Measurements from ENCODE around the gene BTG2.
"Not testable (repeated sequence)": the region's sequence is repeated elsewhere in the genome, so short reads cannot be mapped to it uniquely, and the experiment has no call there.

The BTG2 gene

GRCh38 chr1:203296460-203297073 is 8.8 kb upstream of the BTG2 start:
- DNase-seq = peak in 1 of 2 experiments; percentile 41

GRCh38 chr1:203299169-203299568 is 6.2 kb upstream of the BTG2 start:
- DNase-seq = no peak

GRCh38 chr1:203299719-203300429 is 5.4 kb upstream of the BTG2 start:
- DNase-seq = not testable (repeated sequence)

GRCh38 chr1:203300441-203301330 is 4.6 kb upstream of the BTG2 start:
- no peak for DNase-seq

- no peak for DNase-seq
Observed at GRCh38 chr1:203301331-203301668, 4.0 kb upstream of the BTG2 start.

- DNase-seq = no peak
Observed at GRCh38 chr1:203302456-203302855, 2.9 kb upstream of the BTG2 start.

GRCh38 chr1:203302894-203303293 is 2.4 kb upstream of the BTG2 start:
- no peak for DNase-seq

- DNase-seq = no peak
Observed at GRCh38 chr1:203304391-203304918, 864 bp upstream of the BTG2 start.

- DNase-seq = no peak
Observed at GRCh38 chr1:203305809-203306088, 430 bp downstream of the BTG2 start.

GRCh38 chr1:203306089-203306964 is 1.0 kb downstream of the BTG2 start:
- peak in 1 of 2 experiments; percentile 69 for DNase-seq

GRCh38 chr1:203306965-203307541 is 1.7 kb downstream of the BTG2 start:
- no peak for DNase-seq

GRCh38 chr1:203307641-203308126 is 2.4 kb downstream of the BTG2 start:
- no peak for DNase-seq

- DNase-seq = no peak
Observed at GRCh38 chr1:203308328-203308922, 3.1 kb downstream of the BTG2 start.

GRCh38 chr1:203308923-203309331 is 3.6 kb downstream of the BTG2 start:
- DNase-seq = no peak

GRCh38 chr1:203311368-203312301 is 6.3 kb downstream of the BTG2 start:
- DNase-seq = no peak

- DNase-seq = not testable (repeated sequence)
Observed at GRCh38 chr1:203314025-203314759, 8.9 kb downstream of the BTG2 start.

GRCh38 chr1:203316626-203317093 is 11.3 kb downstream of the BTG2 start:
- no peak for DNase-seq

GRCh38 chr1:203317429-203318228 is 12.3 kb downstream of the BTG2 start:
- DNase-seq = no peak

GRCh38 chr1:203318229-203318517 is 12.9 kb downstream of the BTG2 start:
- DNase-seq = no peak

Measured in NCI-H446 (cell line).